Activated B cell treated with CpG ODN at 0.5 μM for 24 hours (primary cell): ENCODE measurements around the gene CSF1. TPM values are rescaled to one million over a fixed set of nuclear protein-coding genes. Genes with fewer than 3 reads are reported as not detected.

Source experiments
- ATAC-seq: fragments of 200-7000 bp; cut with Tn5 transposase; one replicate; pipeline ENCODE4 v1.10.0; 2021; ENCODE audit warnings: low read depth, mild to moderate bottlenecking, moderate library complexity
- CTCF ChIA-PET: fragments of 350-600 bp; sonication (Branson Sonifier 250); formaldehyde crosslinking; loops from one replicate; lab custom pipeline; 2021; ENCODE audit warnings: antibody characterized with exemption; lab: Charles Lee
- POLR2A ChIA-PET: fragments of 350-600 bp; sonication (Branson Sonifier 250); formaldehyde crosslinking; loops from one replicate; lab custom pipeline; 2021; ENCODE audit warnings: antibody characterized with exemption; lab: Charles Lee
- DNase-seq: peaks from one replicate; pipeline ENCODE4 v3.0.0; 2022
- H3K27ac Mint-ChIP-seq: one replicate; pipeline ENCODE4 v1.8.0; 2020; ENCODE audit warnings: mixed read lengths
- H3K27me3 Mint-ChIP-seq: one replicate; pipeline ENCODE4 v1.8.0; 2021; ENCODE audit warnings: mixed read lengths
- H3K36me3 Mint-ChIP-seq: one replicate; pipeline ENCODE4 v1.8.0; 2021; ENCODE audit warnings: low read depth, mixed read lengths
- H3K4me1 Mint-ChIP-seq: one replicate; pipeline ENCODE4 v1.8.0; 2021; ENCODE audit warnings: mixed read lengths
- H3K4me3 Mint-ChIP-seq: one replicate; pipeline ENCODE4 v1.8.0; 2020; ENCODE audit warnings: mild to moderate bottlenecking, mixed read lengths
- H3K9me3 Mint-ChIP-seq: one replicate; pipeline ENCODE4 v1.8.0; 2020; ENCODE audit warnings: mixed read lengths
- intact Hi-C: fragments of 100-400 bp; cut with micrococcal nuclease; formaldehyde crosslinking; loops from one replicate; pipeline ENCODE4 v1.15.1; 2024
- total RNA-seq: library from RNA; stranded (reverse); gene quantifications from 2 replicates; pipeline ENCODE4 v1.2.3, GENCODE V29; 2022
- TF ChIP-seq, protein P1 (sequence below): fragments of 200-600 bp; IDR thresholded peaks from one replicate; pipeline ENCODE4 v1.8.0; 2022; ENCODE audit warnings: antibody characterized with exemption, mild to moderate bottlenecking

CSF1 gene
- total RNA-seq, 1 donor from 2014 or later, result 2.0 TPM

DNA sequence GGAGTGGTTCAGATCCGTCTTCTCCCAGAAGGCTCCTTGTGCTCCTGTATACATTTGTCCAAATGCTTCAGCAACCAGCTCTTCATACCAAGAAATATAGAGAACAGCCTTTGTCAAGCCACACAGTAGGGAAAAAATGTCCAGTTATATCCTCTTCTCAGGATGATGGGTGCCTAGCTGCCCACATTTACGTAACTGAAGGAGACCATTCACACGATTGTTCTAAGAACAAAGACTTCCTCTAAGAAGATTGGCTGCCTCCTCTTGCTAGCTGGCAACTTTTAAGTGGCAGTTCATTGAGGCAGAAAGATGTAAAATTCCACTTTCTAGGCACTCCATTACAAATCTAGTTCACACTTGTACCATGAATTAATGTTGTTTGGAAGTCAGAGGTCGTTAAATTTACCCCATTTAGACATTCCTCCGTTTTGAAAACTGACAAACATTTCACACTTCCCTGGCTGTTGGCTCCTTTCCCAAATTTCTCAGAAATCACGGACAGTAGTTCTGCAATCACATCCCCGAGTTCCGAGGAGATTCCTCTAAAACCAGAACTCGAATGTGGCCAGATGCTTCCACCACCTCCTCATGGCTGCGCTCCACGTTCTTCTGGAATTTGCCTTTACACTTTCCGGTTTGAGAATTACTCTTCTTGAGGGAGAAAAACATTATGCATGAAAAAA lies 45.6 kb upstream of the CSF1 start:
- TF ChIP-seq, protein P1, sequence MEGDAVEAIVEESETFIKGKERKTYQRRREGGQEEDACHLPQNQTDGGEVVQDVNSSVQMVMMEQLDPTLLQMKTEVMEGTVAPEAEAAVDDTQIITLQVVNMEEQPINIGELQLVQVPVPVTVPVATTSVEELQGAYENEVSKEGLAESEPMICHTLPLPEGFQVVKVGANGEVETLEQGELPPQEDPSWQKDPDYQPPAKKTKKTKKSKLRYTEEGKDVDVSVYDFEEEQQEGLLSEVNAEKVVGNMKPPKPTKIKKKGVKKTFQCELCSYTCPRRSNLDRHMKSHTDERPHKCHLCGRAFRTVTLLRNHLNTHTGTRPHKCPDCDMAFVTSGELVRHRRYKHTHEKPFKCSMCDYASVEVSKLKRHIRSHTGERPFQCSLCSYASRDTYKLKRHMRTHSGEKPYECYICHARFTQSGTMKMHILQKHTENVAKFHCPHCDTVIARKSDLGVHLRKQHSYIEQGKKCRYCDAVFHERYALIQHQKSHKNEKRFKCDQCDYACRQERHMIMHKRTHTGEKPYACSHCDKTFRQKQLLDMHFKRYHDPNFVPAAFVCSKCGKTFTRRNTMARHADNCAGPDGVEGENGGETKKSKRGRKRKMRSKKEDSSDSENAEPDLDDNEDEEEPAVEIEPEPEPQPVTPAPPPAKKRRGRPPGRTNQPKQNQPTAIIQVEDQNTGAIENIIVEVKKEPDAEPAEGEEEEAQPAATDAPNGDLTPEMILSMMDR, result no peak
- peaks cover 2% of the 10 kb centered on the region for H3K9me3 Mint-ChIP-seq
- CTCF ChIA-PET, result no interaction called here

DNA sequence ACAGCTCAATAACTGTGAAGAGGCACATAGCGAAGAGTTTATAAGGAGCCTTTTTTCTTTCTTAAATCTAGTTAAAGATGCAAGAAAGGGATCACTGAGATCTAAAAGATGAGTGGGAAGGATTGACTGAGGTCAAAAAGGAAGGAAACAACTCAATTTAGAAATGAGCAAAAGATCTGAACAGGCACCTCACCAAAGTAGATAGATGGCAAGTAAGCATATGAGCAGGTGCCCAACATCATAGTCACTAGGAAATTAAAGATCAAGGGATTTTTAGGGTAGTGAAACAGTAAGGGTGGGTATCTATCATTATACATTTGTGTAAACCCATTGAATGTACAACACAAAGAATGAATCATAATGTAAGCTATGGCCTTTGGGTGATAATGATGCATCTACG lies 44.6 kb upstream of the CSF1 start:
- ChIA-PET POLR2A (no interaction called here), CTCF (no interaction called here)
- Mint-ChIP-seq H3K9me3 (no peaks in the 10 kb centered on the region), H3K36me3 (no peaks in the 10 kb centered on the region), H3K27ac (no peak overlapping the region), H3K4me3 (no peak overlapping the region), H3K4me1 (peaks cover 6% of the 10 kb centered on the region), H3K27me3 (peaks cover 1% of the 10 kb centered on the region)
- no peak for DNase-seq
- TF ChIP-seq, protein P1, result no peak
- intact Hi-C loops, result no loop called here
- no peak for ATAC-seq

More for the DNA sequence above, 45.6 kb upstream of the CSF1 start:
- Mint-ChIP-seq H3K36me3 (no peaks in the 10 kb centered on the region), H3K4me3 (no peak overlapping the region), H3K27ac (no peak overlapping the region), H3K27me3 (peaks cover 2% of the 10 kb centered on the region), H3K4me1 (peaks cover 6% of the 10 kb centered on the region)
- POLR2A ChIA-PET, result no interaction called here
- ATAC-seq (no peak), DNase-seq (no peak)
- intact Hi-C loops, result no loop called here

DNA sequence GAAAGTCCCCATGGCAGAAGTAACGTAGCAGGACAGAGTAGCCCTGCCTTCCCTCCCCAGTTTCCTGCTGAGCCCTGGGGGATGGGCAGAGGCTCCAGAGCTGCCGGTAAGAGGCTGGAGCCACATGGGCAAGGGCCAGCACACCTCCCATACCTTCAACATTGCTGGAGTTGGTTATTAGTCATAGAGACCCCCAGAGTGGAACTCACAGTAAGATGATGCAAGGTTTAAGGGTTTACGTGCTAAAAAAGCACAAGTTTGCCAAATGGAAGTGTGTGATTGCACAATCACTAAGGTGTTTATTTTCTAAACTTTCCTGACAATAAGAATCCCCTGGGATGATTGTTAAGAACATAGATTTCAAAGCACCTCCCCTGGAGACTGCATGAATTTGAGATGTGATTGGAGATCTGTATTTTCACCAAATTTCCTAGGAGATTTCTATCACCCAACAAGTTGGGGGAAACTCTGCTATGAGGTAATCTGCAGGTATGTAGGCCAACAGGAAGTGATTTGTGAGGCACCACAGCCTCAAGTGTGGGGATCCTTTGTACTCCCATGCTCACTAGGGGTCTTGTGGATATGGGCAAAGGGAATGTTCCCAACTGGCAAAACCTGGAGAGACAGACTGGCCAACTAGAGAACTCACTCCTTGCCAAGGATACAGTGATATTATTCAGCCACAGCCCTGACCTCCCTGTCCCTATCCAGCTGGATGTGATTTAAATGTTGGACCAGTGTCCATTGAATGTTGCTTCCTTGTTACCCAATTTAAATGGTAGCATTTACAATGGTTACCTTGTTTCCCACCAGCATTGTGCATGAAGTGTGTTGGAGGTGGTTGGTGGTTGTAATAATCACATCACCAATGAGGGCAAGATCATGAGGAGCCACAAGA lies 37.1 kb upstream of the CSF1 start:
- H3K4me3 Mint-ChIP-seq, result no peak overlapping the region
- peaks cover 22% of the 10 kb centered on the region for H3K4me1 Mint-ChIP-seq
- no peaks in the 10 kb centered on the region for H3K36me3 Mint-ChIP-seq
- CTCF ChIA-PET, result no interaction called here
- H3K27ac Mint-ChIP-seq, result no peak overlapping the region
- TF ChIP-seq, protein P1, result no peak
- H3K9me3 Mint-ChIP-seq, result no peaks in the 10 kb centered on the region
- POLR2A ChIA-PET, result no interaction called here
- H3K27me3 Mint-ChIP-seq, result peaks cover 27% of the 10 kb centered on the region
- intact Hi-C loops, result no loop called here
- ATAC-seq, result no peak
- no peak for DNase-seq

DNA sequence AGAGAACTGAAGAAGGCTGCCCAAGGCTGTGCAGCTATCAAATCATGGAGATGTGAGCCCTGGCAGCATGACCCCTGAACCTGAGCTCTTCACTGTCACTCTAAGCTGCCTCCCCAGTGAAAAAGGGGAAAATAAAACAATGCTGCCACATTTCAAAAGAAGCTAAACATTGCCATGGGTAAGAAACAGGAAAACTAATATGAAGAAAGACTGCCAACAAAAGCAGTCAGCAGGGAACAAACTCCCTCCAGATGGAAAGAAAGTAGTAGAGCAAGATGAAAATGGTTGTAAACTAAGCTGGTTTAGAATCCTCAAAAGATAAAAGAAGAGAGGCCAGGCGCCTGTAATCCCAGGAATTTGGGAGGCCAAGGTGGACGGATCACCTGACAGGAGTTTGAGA lies 36.2 kb upstream of the CSF1 start:
- Mint-ChIP-seq H3K4me3 (no peak overlapping the region), H3K27ac (no peak overlapping the region), H3K27me3 (peaks cover 27% of the 10 kb centered on the region), H3K4me1 (peaks cover 22% of the 10 kb centered on the region), H3K9me3 (no peaks in the 10 kb centered on the region), H3K36me3 (no peaks in the 10 kb centered on the region)
- POLR2A ChIA-PET, result no interaction called here
- intact Hi-C loops, result no loop called here
- no peak for DNase-seq
- CTCF ChIA-PET, result no interaction called here
- TF ChIP-seq, protein P1, result no peak
- ATAC-seq, result no peak

DNA sequence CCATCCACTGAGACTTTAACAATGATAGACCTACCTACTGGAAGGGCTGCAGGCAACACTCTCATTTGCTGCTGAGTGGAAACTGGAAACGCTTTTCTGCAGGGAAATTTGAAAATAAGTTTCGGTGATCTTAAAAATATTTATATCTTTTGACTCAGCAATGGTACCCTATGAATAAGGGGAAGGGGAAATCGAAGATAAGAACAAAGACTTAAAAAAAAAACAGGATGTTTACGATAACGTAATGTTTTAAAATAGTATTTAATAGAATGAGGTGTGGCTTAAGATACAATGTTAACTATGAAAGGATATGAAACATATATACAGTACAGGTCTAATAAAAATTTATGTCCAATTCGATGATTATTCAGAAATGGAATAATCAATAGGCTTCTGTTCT lies 34.8 kb upstream of the CSF1 start:
- intact Hi-C loops, result loop anchor here (5.0 kb wide), 1 partner anchor 36 kb away; the partner anchor contains the start of gene CSF1

More for the DNA sequence above, 34.8 kb upstream of the CSF1 start:
- no peaks in the 10 kb centered on the region for H3K9me3 Mint-ChIP-seq
- TF ChIP-seq, protein P1, result no peak
- H3K27me3 Mint-ChIP-seq, result peaks cover 27% of the 10 kb centered on the region
- H3K4me3 Mint-ChIP-seq, result no peak overlapping the region
- H3K27ac Mint-ChIP-seq, result no peak overlapping the region
- DNase-seq (no peak), ATAC-seq (no peak)
- H3K4me1 Mint-ChIP-seq, result peaks cover 22% of the 10 kb centered on the region
- CTCF ChIA-PET, result no interaction called here
- POLR2A ChIA-PET, result no interaction called here
- H3K36me3 Mint-ChIP-seq, result no peaks in the 10 kb centered on the region
